GM12873 (cell line): ENCODE measurements around the gene EPHA8.

Source experiments
- CTCF ChIP-seq: IDR thresholded peaks from 2 replicates; pipeline ENCODE4 v1.5.1; 2012; ENCODE audit warnings: low read depth, mild to moderate bottlenecking, moderate library complexity, low read length, control low read depth; ENCODE audit not compliant: insufficient read depth; ENCODE audit errors: missing control alignments

EPHA8 gene

GRCh38 chr1:22528451-22528850, 34.8 kb upstream of the EPHA8 start:
- no peak for TF ChIP-seq CTCF

GRCh38 chr1:22529901-22530621, 33.2 kb upstream of the EPHA8 start:
- no peak for TF ChIP-seq CTCF

- no peak for TF ChIP-seq CTCF
These were observed 32.6 kb upstream of the EPHA8 start for GRCh38 chr1:22530715-22531114.

GRCh38 chr1:22531251-22531650, 32.0 kb upstream of the EPHA8 start:
- TF ChIP-seq CTCF: no peak

GRCh38 chr1:22533244-22533895, 29.9 kb upstream of the EPHA8 start:
- TF ChIP-seq CTCF: no peak

GRCh38 chr1:22534951-22535350, 28.3 kb upstream of the EPHA8 start:
- no peak for TF ChIP-seq CTCF

- TF ChIP-seq CTCF: no peak
These were observed 27.9 kb upstream of the EPHA8 start for GRCh38 chr1:22535399-22535798.
